AG04450 (cell line): ENCODE results near the gene WASHC4. TPM values are rescaled to one million over a fixed set of nuclear protein-coding genes. Genes with fewer than 3 reads are reported as not detected.

Experiments used
- CTCF ChIA-PET: fragments of 300-600, 350-600 bp; formaldehyde crosslinking; extraction: SDS; loops from one replicate; lab custom pipeline; 2022; ENCODE audit warnings: antibody characterized with exemption, inconsistent platforms; lab: Charles Lee
- POLR2A ChIA-PET: fragments of 350-600 bp; formaldehyde crosslinking; extraction: SDS; loops from one replicate; lab custom pipeline; 2021; ENCODE audit warnings: antibody characterized with exemption, inconsistent platforms; lab: Yijun Ruan, JAX
- DNase-seq: peaks from one replicate; pipeline ENCODE4 v3.0.0-alpha.2; 2011; ENCODE audit warnings: low read depth, low spot score
- H3K27ac ChIP-seq: one replicate; pipeline ENCODE4 v1.5.1; 2012; ENCODE audit warnings: low read depth, low read length, control low read depth
- H3K27me3 ChIP-seq: one replicate; pipeline ENCODE4 v1.6.0; 2012; ENCODE audit warnings: low read length; ENCODE audit not compliant: control insufficient read depth, insufficient read depth
- H3K4me3 ChIP-seq: 2 replicates; pipeline ENCODE4 v1.5.1; 2011; ENCODE audit warnings: mild to moderate bottlenecking, low read depth, low read length, control low read depth
- H3K9me3 ChIP-seq: 2 replicates; pipeline ENCODE4 v1.5.1; 2012; ENCODE audit warnings: low read length; ENCODE audit not compliant: control insufficient read depth, insufficient read depth
- CTCF ChIP-seq: IDR thresholded peaks from 2 replicates; pipeline ENCODE4 v1.5.1; 2011; ENCODE audit warnings: low read depth, low read length, control low read depth, inconsistent platforms
- polyA plus RNA-seq: library from polyadenylated mRNA; depleted of rRNA; stranded (reverse); fragments of >200 nt; gene quantifications from 2 replicates; pipeline ENCODE4 v1.2.3, GENCODE V29; 2011

The WASHC4 gene
- polyA plus RNA-seq, 1 experiment: 59.4 TPM

DNA sequence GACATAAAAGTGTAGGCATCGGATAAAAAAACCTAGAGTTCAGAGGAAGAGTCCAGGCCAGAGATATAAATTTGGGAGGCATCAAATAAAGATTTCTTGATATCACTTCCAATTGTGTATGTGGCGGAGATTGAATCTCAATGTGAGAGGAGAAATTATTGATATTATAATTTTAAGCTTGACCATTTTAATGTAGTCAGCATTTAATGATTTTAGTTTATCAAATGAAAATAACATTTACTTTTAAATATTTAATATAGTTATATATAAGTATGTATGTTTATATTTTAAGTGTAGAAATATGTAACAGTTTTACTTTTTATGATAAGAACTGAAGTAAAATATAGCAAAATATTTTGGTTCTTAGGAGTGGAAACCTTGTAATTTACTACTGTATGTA is 48.7 kb downstream of the WASHC4 start:
- no peaks in the 10 kb centered on the region for H3K9me3 ChIP-seq
- CTCF ChIA-PET: interaction anchor here (0.6 kb wide), 1 partner anchor 139 kb away, joined by 3 read pairs; no protein-coding TSS in a partner anchor

DNA sequence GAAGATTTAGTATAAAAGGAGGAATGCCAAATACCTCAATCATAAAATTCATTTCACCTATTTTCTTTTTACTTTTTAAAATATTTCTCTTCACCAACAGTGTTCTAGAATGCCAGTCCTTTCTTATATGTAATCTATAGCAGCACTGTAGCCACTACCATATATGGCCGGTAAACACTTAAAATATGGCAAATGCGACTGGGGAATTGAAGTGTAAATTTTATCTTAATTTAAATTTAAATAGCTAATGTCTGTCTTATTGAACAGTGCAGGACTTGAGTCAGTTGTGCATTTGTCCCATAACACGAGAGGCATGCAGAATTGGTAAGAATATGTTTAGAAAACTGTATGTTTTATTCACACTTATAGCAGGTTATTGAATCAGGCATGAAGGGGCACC is 50.1 kb downstream of the WASHC4 start:
- DNase-seq: no peak
- H3K27ac ChIP-seq: no peak overlapping the region
- H3K9me3 ChIP-seq: no peaks in the 10 kb centered on the region
- H3K27me3 ChIP-seq: no peaks in the 10 kb centered on the region
- H3K4me3 ChIP-seq: no peak overlapping the region
- TF ChIP-seq CTCF: no peak
- ChIA-PET POLR2A (no interaction called here), CTCF (no interaction called here)

More for the DNA sequence above, 48.7 kb downstream of the WASHC4 start:
- no peak for TF ChIP-seq CTCF
- POLR2A ChIA-PET: no interaction called here
- Histone ChIP-seq H3K4me3 (no peak overlapping the region), H3K27me3 (no peaks in the 10 kb centered on the region), H3K27ac (no peak overlapping the region)
- no peak for DNase-seq

GRCh38 chr12:105158876-105159275 is 51.3 kb downstream of the WASHC4 start:
- Histone ChIP-seq H3K4me3 (no peak overlapping the region), H3K9me3 (no peaks in the 10 kb centered on the region), H3K27me3 (no peaks in the 10 kb centered on the region), H3K27ac (no peak overlapping the region)
- no peak for DNase-seq
- TF ChIP-seq CTCF: no peak
- ChIA-PET POLR2A (no interaction called here), CTCF (interaction anchor here (0.9 kb wide), 1 partner anchor 13 kb away, joined by 4 read pairs; no protein-coding TSS in a partner anchor)

DNA sequence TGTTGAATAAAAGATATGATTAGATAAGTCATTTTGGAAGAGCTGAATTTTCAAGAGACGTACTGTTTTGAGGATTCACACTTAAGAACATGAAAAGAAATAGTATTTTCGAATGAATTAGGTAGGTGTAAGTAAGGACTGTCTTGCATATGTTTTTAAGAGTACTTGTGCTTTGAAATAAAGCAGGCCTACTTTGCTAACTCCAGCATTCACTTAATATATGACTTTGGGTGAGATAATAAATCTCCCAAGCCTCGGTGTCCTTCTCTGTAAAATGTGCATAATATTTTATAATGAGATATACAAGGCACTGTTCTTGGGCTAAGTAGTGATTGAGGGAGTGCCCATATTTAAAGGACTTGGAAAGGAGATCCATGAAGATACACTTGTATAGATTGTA is 54.6 kb downstream of the WASHC4 start:
- DNase-seq: no peak
- POLR2A ChIA-PET: no interaction called here
- Histone ChIP-seq H3K27ac (no peak overlapping the region), H3K27me3 (no peaks in the 10 kb centered on the region), H3K9me3 (no peaks in the 10 kb centered on the region), H3K4me3 (no peak overlapping the region)
- CTCF ChIA-PET: interaction anchor here (0.6 kb wide), 1 partner anchor 46 kb away, joined by 3 read pairs; no protein-coding TSS in a partner anchor
- TF ChIP-seq CTCF: no peak

- no peaks in the 10 kb centered on the region for H3K27me3 ChIP-seq
- CTCF ChIA-PET: no interaction called here
- H3K4me3 ChIP-seq: no peak overlapping the region
- POLR2A ChIA-PET: no interaction called here
- H3K9me3 ChIP-seq: no peaks in the 10 kb centered on the region
- no peak for TF ChIP-seq CTCF
- H3K27ac ChIP-seq: no peak overlapping the region
- DNase-seq: no peak
Observed at GRCh38 chr12:105164068-105164467, 56.5 kb downstream of the WASHC4 start.
